Right atrium auricular region (tissue), 2 donors: Measurements from ENCODE around the gene USP44. TPM values are rescaled to one million over a fixed set of nuclear protein-coding genes. Genes with fewer than 3 reads are reported as not detected.

Experiments
- DNase-seq: peaks from one replicate; pipeline ENCODE4 v3.0.0-alpha.2; 2019; ENCODE audit warnings: low spot score
- H3K27ac ChIP-seq, 2 donors: fragments of 200-600 bp; sonication (generic); 1 replicate in 1 of 2; 2 replicates in 1 of 2; pipeline ENCODE4 v1.5.1; 2016 to 2019
- H3K27me3 ChIP-seq, 2 donors: fragments of 200-600 bp; sonication (generic); one replicate each; pipeline versions ENCODE4 v1.5.1 to v1.6.0; 2017 to 2019
- H3K36me3 ChIP-seq: fragments of 200-600 bp; sonication (generic); one replicate; pipeline ENCODE4 v1.5.1; 2016
- H3K4me1 ChIP-seq, 2 donors: fragments of 200-600 bp; sonication (generic); one replicate each; pipeline versions ENCODE4 v1.5.1 to v1.6.0; 2017 to 2019
- H3K4me3 ChIP-seq, 2 donors: fragments of 200-600 bp; sonication (generic); 1 replicate in 1 of 2; 2 replicates in 1 of 2; pipeline ENCODE4 v1.5.1; 2017 to 2019; ENCODE audit warnings: mild to moderate bottlenecking in 1 of 2, moderate library complexity in 1 of 2
- H3K9me3 ChIP-seq, 2 donors: fragments of 200-600 bp; sonication (generic); one replicate each; pipeline ENCODE4 v1.5.1; 2019
- CTCF ChIP-seq, 2 donors: fragments of 200-600 bp; sonication (generic); IDR thresholded peaks; one replicate each; pipeline ENCODE4 v1.5.1; 2019; ENCODE audit warnings: antibody characterized with exemption in 2 of 2
- total RNA-seq, 2 donors: library from RNA; depleted of rRNA; stranded (reverse); fragments of >200 nt; gene quantifications; one replicate each; pipeline ENCODE4 v1.1.0, GENCODE V29; 2016

The USP44 gene
- total RNA-seq, 2 donors from 2014 or later: 1.4 to 1.9 TPM

GRCh38 chr12:95541436-95541835 lies 9.8 kb downstream of the USP44 start:
- H3K4me3 ChIP-seq: no peak overlapping the region
- H3K27me3 ChIP-seq: no peaks in the 10 kb centered on the region
- H3K4me1 ChIP-seq: no peaks in the 10 kb centered on the region
- no peak for TF ChIP-seq CTCF (IDR thresholded peaks at IDR 0.05)
- no peak for DNase-seq
- H3K36me3 ChIP-seq: no peaks in the 10 kb centered on the region
- H3K27ac ChIP-seq: no peak overlapping the region
- H3K9me3 ChIP-seq: no peaks in the 10 kb centered on the region

- Histone ChIP-seq H3K36me3 (no peaks in the 10 kb centered on the region), H3K27ac (no peak overlapping the region), H3K4me1 (no peaks in the 10 kb centered on the region), H3K9me3 (no peaks in the 10 kb centered on the region), H3K4me3 (no peak overlapping the region), H3K27me3 (no peaks in the 10 kb centered on the region)
- TF ChIP-seq CTCF (IDR thresholded peaks at IDR 0.05): no peak
- DNase-seq: no peak
These were observed 12.6 kb downstream of the USP44 start for GRCh38 chr12:95538656-95539055.

- no peak for DNase-seq
- Histone ChIP-seq H3K27ac (no peak overlapping the region), H3K4me3 (no peak overlapping the region), H3K9me3 (no peaks in the 10 kb centered on the region), H3K27me3 (no peaks in the 10 kb centered on the region), H3K4me1 (no peaks in the 10 kb centered on the region), H3K36me3 (no peaks in the 10 kb centered on the region)
- TF ChIP-seq CTCF (IDR thresholded peaks at IDR 0.05): no peak
These were observed 13.3 kb downstream of the USP44 start for GRCh38 chr12:95538006-95538405.

GRCh38 chr12:95533985-95534384 lies 17.3 kb downstream of the USP44 start:
- no peaks in the 10 kb centered on the region for H3K27me3 ChIP-seq
- H3K4me1 ChIP-seq: no peaks in the 10 kb centered on the region
- no peak for TF ChIP-seq CTCF (IDR thresholded peaks at IDR 0.05)
- H3K27ac ChIP-seq: no peak overlapping the region
- no peaks in the 10 kb centered on the region for H3K9me3 ChIP-seq
- H3K36me3 ChIP-seq: no peaks in the 10 kb centered on the region
- DNase-seq: no peak
- H3K4me3 ChIP-seq: no peak overlapping the region

- no peak for DNase-seq
- Histone ChIP-seq H3K4me1 (no peaks in the 10 kb centered on the region), H3K9me3 (no peaks in the 10 kb centered on the region), H3K27ac (no peak overlapping the region), H3K27me3 (no peaks in the 10 kb centered on the region), H3K36me3 (no peaks in the 10 kb centered on the region), H3K4me3 (no peak overlapping the region)
- no peak for TF ChIP-seq CTCF (IDR thresholded peaks at IDR 0.05)
These were observed 18.4 kb downstream of the USP44 start for GRCh38 chr12:95532851-95533250.

- no peak for TF ChIP-seq CTCF (IDR thresholded peaks at IDR 0.05)
- Histone ChIP-seq H3K27me3 (no peaks in the 10 kb centered on the region), H3K27ac (no peak overlapping the region), H3K36me3 (no peaks in the 10 kb centered on the region), H3K4me1 (no peaks in the 10 kb centered on the region), H3K4me3 (no peak overlapping the region), H3K9me3 (no peaks in the 10 kb centered on the region)
- no peak for DNase-seq
These were observed 21.5 kb downstream of the USP44 start for GRCh38 chr12:95529693-95530225.
